ENCODE data around the gene NUDT1.

DNA sequence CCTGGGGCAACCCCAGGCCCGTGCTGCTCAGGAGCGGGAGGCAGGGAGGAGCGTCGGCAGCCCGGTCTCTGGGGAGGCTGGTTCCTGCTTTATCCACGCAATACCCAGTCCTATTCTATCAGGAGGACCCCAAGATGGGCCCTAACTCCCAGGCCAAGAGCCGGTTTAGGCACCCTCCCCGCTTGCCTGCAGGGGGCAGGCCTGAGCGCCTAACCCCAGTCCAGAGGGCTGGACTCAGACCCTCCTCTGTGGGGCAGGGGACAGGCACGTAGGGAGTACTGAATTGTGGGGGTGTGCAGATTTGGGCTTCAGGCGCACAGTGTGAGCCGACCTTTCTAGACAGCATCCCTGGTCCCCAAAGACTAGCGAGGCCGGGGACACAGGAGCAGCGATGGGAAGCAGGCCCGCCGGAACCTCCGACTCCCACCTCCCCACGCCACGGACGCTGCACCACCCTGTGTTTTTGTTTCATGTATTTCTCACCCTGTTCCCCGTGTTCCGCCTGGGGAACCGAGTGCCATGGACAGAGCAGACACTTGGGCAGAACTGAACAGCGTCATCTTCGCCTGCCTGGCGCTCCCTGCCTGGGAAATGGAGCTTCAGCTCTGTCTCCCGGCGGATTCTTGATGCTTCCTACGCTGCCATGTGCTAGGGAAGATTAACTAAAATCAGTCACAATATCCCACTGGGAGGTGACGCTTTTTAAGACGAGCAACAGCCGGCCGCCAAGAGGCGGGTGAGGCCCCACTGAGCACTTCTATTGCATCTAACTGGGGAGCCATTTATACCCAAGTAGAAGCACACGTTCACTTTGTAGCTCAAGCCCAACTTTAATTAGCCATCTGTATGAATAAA is 5.3 kb downstream of the NUDT1 start:
- TF ChIP-seq, protein P1, sequence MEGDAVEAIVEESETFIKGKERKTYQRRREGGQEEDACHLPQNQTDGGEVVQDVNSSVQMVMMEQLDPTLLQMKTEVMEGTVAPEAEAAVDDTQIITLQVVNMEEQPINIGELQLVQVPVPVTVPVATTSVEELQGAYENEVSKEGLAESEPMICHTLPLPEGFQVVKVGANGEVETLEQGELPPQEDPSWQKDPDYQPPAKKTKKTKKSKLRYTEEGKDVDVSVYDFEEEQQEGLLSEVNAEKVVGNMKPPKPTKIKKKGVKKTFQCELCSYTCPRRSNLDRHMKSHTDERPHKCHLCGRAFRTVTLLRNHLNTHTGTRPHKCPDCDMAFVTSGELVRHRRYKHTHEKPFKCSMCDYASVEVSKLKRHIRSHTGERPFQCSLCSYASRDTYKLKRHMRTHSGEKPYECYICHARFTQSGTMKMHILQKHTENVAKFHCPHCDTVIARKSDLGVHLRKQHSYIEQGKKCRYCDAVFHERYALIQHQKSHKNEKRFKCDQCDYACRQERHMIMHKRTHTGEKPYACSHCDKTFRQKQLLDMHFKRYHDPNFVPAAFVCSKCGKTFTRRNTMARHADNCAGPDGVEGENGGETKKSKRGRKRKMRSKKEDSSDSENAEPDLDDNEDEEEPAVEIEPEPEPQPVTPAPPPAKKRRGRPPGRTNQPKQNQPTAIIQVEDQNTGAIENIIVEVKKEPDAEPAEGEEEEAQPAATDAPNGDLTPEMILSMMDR (IDR thresholded peaks at IDR 0.05) = peak; percentile 44 to 65 (median 49)
- no peak for TF ChIP-seq POLR2AphosphoS5 (IDR thresholded peaks at IDR 0.05)

Data from transverse colon (tissue), 4 donors.